GM18517 (cell line): Measurements from ENCODE around the gene FCRL5.
A peak's percentile ranks its signal among the peaks of the same experiment; 100 is the strongest.

Experiments
- ATAC-seq: cut with Tn5 transposase; IDR thresholded peaks from one replicate; pipeline ENCODE4 v1.9.1; 2021; ENCODE audit warnings: mild to moderate bottlenecking, moderate library complexity; ENCODE audit not compliant: unreplicated experiment

The FCRL5 gene

DNA sequence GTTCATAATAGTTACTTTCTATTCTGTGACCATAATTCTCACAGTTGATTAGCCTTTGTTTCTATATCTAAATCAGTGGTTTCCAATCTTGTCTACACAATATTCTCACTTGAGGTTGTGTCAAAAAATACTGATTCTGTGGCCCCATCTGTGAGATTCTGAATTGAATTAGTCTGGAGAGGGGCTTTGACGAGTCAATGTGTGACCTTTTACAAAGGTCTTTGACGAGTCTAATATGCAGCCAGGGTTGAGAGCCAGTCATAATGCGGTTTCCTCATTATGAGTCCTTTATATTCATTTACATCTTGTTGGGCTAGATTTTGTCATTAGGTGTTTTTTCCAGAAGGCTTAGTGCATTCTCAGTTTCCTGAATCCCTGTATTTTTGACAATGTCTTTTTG, 19.7 kb downstream of the FCRL5 start:
- no peak for ATAC-seq

GRCh38 chr1:157523774-157524493, 28.4 kb downstream of the FCRL5 start:
- ATAC-seq: peak; percentile 82

GRCh38 chr1:157521056-157521455, 31.3 kb downstream of the FCRL5 start:
- ATAC-seq: no peak

- ATAC-seq: no peak
These were observed 31.9 kb downstream of the FCRL5 start for GRCh38 chr1:157520386-157520935.

DNA sequence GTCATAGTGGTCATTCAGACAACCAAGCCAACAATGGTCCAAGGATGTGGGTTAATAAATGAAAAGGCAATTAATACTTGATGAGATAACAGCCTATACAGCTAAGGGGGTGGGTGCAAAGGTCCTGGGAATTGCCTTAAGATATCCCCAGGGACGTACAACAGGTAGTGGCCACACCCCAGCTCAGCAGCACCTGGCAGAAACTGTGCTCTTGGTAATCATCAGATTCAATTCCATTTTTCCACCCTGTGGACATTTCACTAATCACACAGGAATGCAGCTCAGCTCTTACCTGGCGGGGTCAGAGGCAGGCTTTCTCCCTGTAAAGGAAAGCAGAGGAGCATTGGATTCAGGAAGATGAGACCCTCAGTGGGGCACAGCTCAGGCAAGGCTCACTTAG, 32.9 kb downstream of the FCRL5 start:
- no peak for ATAC-seq

- no peak for ATAC-seq
These were observed 35.3 kb downstream of the FCRL5 start for GRCh38 chr1:157517016-157517415.

DNA sequence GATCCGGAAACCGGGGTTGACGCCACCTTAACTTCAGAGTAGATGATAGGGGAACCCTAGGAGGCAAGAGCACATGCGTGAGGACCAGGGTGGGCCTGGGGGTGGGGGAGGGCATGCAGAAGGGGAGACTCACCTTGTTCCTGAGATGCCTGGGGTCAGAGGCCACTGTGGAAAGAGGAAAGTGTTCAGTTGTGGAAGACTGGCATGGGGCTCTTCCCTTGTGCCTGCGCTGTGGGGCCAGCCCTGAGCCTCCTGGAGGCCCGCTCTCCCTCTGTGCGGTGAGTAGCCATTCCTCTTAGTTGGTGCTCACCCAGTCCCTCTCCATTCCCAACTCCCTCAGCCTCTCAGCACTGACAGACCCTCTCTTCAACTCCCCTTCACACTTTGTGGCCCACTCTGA, 36.6 kb downstream of the FCRL5 start:
- no peak for ATAC-seq

DNA sequence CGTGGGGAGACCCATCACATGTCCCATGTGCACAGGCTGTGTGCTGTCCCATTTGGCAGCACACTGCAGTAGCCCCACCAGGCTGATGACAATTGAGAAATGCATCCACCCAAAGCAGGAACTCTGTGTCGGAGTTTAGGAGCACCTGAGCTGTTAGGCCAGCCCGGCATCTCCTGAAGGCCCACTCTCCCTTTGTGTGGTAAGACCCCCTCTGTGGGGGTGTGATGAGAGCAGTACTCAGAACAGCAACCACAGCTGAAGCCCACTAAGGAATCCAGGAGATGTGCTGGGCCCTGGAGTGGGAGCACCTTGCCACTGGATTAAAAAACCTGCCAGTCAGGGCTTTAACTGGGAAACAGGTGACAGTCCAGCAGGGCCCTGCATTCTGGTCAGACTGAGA, 37.2 kb downstream of the FCRL5 start:
- no peak for ATAC-seq

- peak; percentile 63 for ATAC-seq
These were observed 40.0 kb downstream of the FCRL5 start for GRCh38 chr1:157512036-157512969.

GRCh38 chr1:157509546-157510232, 42.6 kb downstream of the FCRL5 start:
- no peak for ATAC-seq

GRCh38 chr1:157505481-157506272, 46.6 kb downstream of the FCRL5 start:
- peak; percentile 85 for ATAC-seq

DNA sequence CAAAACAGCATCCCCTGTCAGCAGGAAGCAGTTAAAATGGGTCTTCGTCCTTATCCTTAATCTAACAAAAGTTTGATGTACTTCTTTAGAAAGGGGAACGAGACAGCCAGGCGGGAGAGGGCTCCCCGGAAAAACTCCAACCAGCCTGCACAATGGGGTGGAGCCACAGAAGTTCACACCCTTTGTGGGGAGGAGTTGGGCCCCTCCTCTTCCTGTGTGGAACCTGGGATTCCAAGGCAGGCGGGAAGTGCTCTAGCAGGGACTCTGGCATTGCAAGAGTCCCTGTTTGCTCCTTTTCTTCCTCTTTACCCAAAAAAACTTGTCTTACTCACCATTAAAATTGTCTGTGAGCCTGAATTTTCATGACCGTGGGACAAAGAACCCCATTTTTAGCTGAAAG, 47.7 kb downstream of the FCRL5 start:
- ATAC-seq: no peak

GRCh38 chr1:157499521-157499920, 52.8 kb downstream of the FCRL5 start:
- no peak for ATAC-seq

- ATAC-seq: no peak
These were observed 53.6 kb downstream of the FCRL5 start for GRCh38 chr1:157498736-157499090.

- no peak for ATAC-seq
These were observed 54.2 kb downstream of the FCRL5 start for GRCh38 chr1:157497987-157498735.

GRCh38 chr1:157497284-157497683, 55.0 kb downstream of the FCRL5 start:
- ATAC-seq: no peak

DNA sequence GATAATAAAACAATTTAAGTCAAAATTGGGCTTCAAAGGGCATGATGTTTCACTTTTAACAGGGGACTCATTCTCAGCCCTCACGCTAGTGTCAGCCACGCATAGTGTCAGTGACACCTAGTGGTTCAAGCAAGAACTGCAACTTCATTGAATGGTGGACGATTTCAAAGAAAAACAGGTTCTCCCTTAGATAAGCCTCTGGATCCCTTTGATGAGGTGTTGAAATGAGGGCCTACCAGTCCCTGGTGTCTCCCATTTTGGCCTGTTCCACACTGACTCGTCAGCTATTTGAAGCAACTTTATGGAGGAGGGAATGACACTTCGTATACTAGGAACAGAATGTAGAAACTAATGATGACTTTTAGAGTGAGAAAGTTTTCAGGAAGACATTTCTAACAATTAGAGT, 56.2 kb downstream of the FCRL5 start:
- peak; percentile 60 for ATAC-seq

DNA sequence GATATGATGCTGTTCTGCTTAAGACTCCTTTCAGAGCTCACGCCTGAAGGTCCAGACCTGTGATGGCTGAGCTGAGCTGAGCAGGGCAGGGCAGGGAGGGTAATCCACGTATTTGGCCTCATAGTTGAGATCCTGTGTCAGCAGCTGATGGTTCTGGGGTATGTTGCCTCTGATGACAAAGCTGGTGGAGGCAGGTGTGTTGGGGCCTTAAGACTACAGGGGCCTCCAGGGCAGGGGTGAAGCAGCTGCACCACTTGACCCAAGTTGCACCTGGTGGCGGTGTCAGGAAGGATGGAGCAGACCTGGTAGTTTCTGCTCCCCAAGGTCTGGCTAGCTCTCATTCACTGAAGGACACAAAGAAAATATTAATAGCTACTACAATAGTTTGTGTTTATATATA, 57.0 kb downstream of the FCRL5 start:
- ATAC-seq: no peak

DNA sequence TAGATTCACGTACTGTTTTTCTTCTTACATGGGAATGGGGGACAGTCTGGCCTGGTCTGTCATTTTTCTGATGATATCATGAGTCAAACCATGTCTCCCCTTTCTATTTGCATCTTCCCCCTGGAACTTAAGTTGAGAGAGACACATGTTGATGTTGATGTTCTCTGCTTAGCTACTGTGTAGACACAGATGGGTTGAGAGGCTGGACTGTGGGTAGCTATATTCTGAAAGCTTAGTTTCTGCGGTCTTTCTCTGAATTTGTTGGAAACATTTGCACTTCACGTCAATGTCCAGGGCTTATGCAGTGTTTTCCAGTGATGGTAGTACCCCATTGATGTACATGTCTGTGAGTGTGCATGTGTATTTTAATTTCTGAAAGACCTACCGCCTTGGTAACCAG, 58.2 kb downstream of the FCRL5 start:
- ATAC-seq: no peak
